HepG2 (cell line): Measurements from ENCODE around the gene C19orf85. TPM values are rescaled to one million over a fixed set of nuclear protein-coding genes. Genes with fewer than 3 reads are reported as not detected.

ENCODE experiments used
- ATAC-seq: fragments of 200-7000 bp; cut with Tn5 transposase; 3 replicates; pipeline ENCODE4 v1.9.1; 2020; ENCODE audit warnings: mild to moderate bottlenecking, moderate library complexity
- BruUV-seq: library from RNA; stranded (reverse); fragments of 400-500 nt; replicated peaks from 2 replicates; lab custom pipeline; 2021; lab: Mats Ljungman, UMichigan
- CTCF ChIA-PET: fragments of 300-600 bp; formaldehyde crosslinking; extraction: SDS; loops from one replicate; lab custom pipeline; 2021; ENCODE audit warnings: low total read pairs, inconsistent platforms, low intra/inter-chr PET ratio; lab: Yijun Ruan, JAX
- POLR2A ChIA-PET: fragments of 350-600 bp; sonication (Branson Sonifier 250); formaldehyde crosslinking; loops from one replicate; lab custom pipeline; 2020; ENCODE audit warnings: antibody characterized with exemption, inconsistent platforms; lab: Yijun Ruan, JAX
- DNase-seq: peaks from one replicate; pipeline ENCODE4 v3.0.0-alpha.2; 2015; ENCODE audit warnings: low spot score
- FAIRE-seq: peaks from 3 replicates; lab custom pipeline; 2011; peaks lifted over from hg19 to GRCh38; lab: Jason Lieb, UNC
- H2AFZ ChIP-seq: one replicate; pipeline ENCODE4 v1.6.1; 2011; ENCODE audit warnings: low read length, inconsistent platforms
- H3K27ac ChIP-seq: fragments of 300-600 bp; 3 replicates; pipeline ENCODE4 v1.8.0; 2011; ENCODE audit warnings: mixed run types, mild to moderate bottlenecking, mixed read lengths, low read length, inconsistent platforms; ENCODE audit not compliant: insufficient read depth; ENCODE audit errors: extremely low read length
- H3K27me3 ChIP-seq, 2 experiments: fragments of 200-600 bp in 1 of 2; 2 replicates in 1 of 2; 3 replicates in 1 of 2; pipeline versions ENCODE4 v1.6.0 to v1.8.0; 2011; ENCODE audit warnings: low read length in 2 of 2, mild to moderate bottlenecking in 2 of 2, moderate library complexity in 2 of 2, inconsistent platforms in 1 of 2; ENCODE audit not compliant: insufficient read depth in 2 of 2, control insufficient read depth in 1 of 2
- H3K36me3 ChIP-seq, 2 experiments: fragments of 200-600 bp in 1 of 2; replicated peaks in 1 of 2; 2 replicates in 1 of 2; 3 replicates in 1 of 2; pipeline versions ENCODE4 v1.5.1 to v1.8.0; 2011; ENCODE audit warnings: low read length in 2 of 2, inconsistent platforms in 1 of 2; ENCODE audit not compliant: insufficient read depth in 2 of 2, control insufficient read depth in 1 of 2
- H3K4me1 ChIP-seq: 2 replicates; pipeline ENCODE4 v1.5.1; 2012; ENCODE audit warnings: low read length, inconsistent platforms; ENCODE audit not compliant: insufficient read depth
- H3K4me2 ChIP-seq: 2 replicates; pipeline ENCODE4 v1.6.0; 2011; ENCODE audit warnings: low read depth, low read length, inconsistent platforms
- H3K4me3 ChIP-seq, 3 experiments: fragments of 200-600 bp in 1 of 3; sonication (generic), shearing (Covaris generic) in 1 of 3; replicated peaks in 1 of 3; 2 replicates each; pipeline ENCODE4 v1.5.1; 2011 to 2016; ENCODE audit warnings: low read length in 3 of 3, inconsistent platforms in 2 of 3, low read depth in 2 of 3, mild to moderate bottlenecking in 2 of 3, control low read depth in 1 of 3, mixed read lengths in 1 of 3; ENCODE audit not compliant: insufficient read depth in 1 of 3
- H3K79me2 ChIP-seq: one replicate; pipeline ENCODE4 v1.6.1; 2011; ENCODE audit warnings: low read length, inconsistent platforms; ENCODE audit not compliant: insufficient read depth
- H3K9ac ChIP-seq: 2 replicates; pipeline ENCODE4 v1.6.0; 2011; ENCODE audit warnings: mild to moderate bottlenecking, low read depth, low read length, inconsistent platforms; ENCODE audit not compliant: insufficient read depth
- H3K9me3 ChIP-seq: 2 replicates; pipeline ENCODE4 v1.5.1; 2012; ENCODE audit warnings: mild to moderate bottlenecking, low read length
- H4K20me1 ChIP-seq: 2 replicates; pipeline ENCODE4 v1.6.0; 2011; ENCODE audit warnings: inconsistent platforms, mild to moderate bottlenecking, low read length, moderate library complexity; ENCODE audit not compliant: insufficient read depth
- ATF5 ChIP-seq: sonication (generic); formaldehyde crosslinking; IDR thresholded peaks from 2 replicates; pipeline ENCODE4 v1.4.0; 2020; ENCODE audit warnings: mild to moderate bottlenecking, low read depth, missing genetic modification reagents
- ATF7-NPFF ChIP-seq: sonication (generic); formaldehyde crosslinking; IDR thresholded peaks from 2 replicates; pipeline ENCODE4 v1.8.1; 2023; ENCODE audit warnings: mild to moderate bottlenecking, low read depth, missing genetic modification reagents, moderate library complexity
- SMYD3 ChIP-seq: sonication (generic); formaldehyde crosslinking; IDR thresholded peaks from 2 replicates; pipeline ENCODE4 v1.8.1; 2023; ENCODE audit warnings: mild to moderate bottlenecking, missing genetic modification reagents
- TFAP4 ChIP-seq: sonication (generic); IDR thresholded peaks from 2 replicates; pipeline ENCODE4 v1.6.1; 2016; ENCODE audit warnings: low read depth, borderline replicate concordance
- ZNF251 ChIP-seq: sonication (generic); formaldehyde crosslinking; IDR thresholded peaks from 2 replicates; pipeline ENCODE4 v1.9.0; 2021; ENCODE audit warnings: mild to moderate bottlenecking, missing genetic modification reagents
- WGBS: methylation state at CpG from one replicate; pipeline ENCODE4 v1.1.6; 2017; ENCODE audit warnings: low lambda C conversion rate; 5-methylcytosine and 5-hydroxymethylcytosine counted together
- in situ Hi-C: cut with HindIII; loops from 2 replicates; pipeline ENCODE4 v1.10.0; 2017; ENCODE audit warnings: low pct_unique_long_range_greater_than_20kb; ENCODE audit not compliant: extremely low pct_ligation_motif_present
- intact Hi-C: fragments of 100-400 bp; cut with micrococcal nuclease; formaldehyde crosslinking; loops from one replicate; pipeline ENCODE4 v1.10.0; 2022; ENCODE audit not compliant: unreplicated experiment
- polyA plus RNA-seq, 8 experiments: library from polyadenylated mRNA; depleted of rRNA in 3 of 8; stranded (reverse) in 7 of 8; unstranded in 1 of 8; fragments of >200 nt; fragmentation: Illumina TruSeq in 4 of 8; extraction: Trizol in 4 of 8; gene quantifications; 2 replicates each; pipeline versions ENCODE4 v1.2.1 to v1.2.3, GENCODE V29; 2011 to 2016; ENCODE audit warnings: low read depth in 4 of 8, missing spikeins in 1 of 8, mixed read lengths in 1 of 8; ENCODE audit not compliant: insufficient read depth in 1 of 8
- total RNA-seq, 5 experiments: library from RNA; depleted of rRNA; stranded (reverse); fragments of >200 nt; fragmentation: Illumina TruSeq; extraction: Trizol; gene quantifications; 2 replicates each; pipeline ENCODE4 v1.2.3, GENCODE V29; 2016; ENCODE audit warnings: low read depth in 1 of 5
- TF ChIP-seq, protein P1 (sequence below): sonication (generic); formaldehyde crosslinking; IDR thresholded peaks from 2 replicates; pipeline ENCODE4 v1.4.0; 2020; ENCODE audit warnings: missing genetic modification reagents
- TF ChIP-seq, protein P2 (sequence below), 2 experiments: IDR thresholded peaks; 2 replicates each; pipeline ENCODE4 v1.6.1; 2011 to 2012; ENCODE audit warnings: low read length in 2 of 2, borderline replicate concordance in 1 of 2, low read depth in 1 of 2, mild to moderate bottlenecking in 1 of 2, moderate library complexity in 1 of 2
- TF ChIP-seq, protein P3 (sequence below): sonication (generic); formaldehyde crosslinking; IDR thresholded peaks from 2 replicates; pipeline ENCODE4 v1.4.0; 2020; ENCODE audit warnings: missing genetic modification reagents

The C19orf85 gene
- total and polyA plus RNA-seq, 2 of the 13 experiments (the other 11 are each of a cell fraction or from before 2014, with no cell fraction given), result not detected

GRCh38 chr19:55500368-55500952, 35.9 kb upstream of the C19orf85 start:
- TF ChIP-seq, protein P1, sequence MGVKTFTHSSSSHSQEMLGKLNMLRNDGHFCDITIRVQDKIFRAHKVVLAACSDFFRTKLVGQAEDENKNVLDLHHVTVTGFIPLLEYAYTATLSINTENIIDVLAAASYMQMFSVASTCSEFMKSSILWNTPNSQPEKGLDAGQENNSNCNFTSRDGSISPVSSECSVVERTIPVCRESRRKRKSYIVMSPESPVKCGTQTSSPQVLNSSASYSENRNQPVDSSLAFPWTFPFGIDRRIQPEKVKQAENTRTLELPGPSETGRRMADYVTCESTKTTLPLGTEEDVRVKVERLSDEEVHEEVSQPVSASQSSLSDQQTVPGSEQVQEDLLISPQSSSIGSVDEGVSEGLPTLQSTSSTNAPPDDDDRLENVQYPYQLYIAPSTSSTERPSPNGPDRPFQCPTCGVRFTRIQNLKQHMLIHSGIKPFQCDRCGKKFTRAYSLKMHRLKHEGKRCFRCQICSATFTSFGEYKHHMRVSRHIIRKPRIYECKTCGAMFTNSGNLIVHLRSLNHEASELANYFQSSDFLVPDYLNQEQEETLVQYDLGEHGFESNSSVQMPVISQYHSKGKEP (CRISPR knock-in tag), result no peak
- TF ChIP-seq, protein P2, sequence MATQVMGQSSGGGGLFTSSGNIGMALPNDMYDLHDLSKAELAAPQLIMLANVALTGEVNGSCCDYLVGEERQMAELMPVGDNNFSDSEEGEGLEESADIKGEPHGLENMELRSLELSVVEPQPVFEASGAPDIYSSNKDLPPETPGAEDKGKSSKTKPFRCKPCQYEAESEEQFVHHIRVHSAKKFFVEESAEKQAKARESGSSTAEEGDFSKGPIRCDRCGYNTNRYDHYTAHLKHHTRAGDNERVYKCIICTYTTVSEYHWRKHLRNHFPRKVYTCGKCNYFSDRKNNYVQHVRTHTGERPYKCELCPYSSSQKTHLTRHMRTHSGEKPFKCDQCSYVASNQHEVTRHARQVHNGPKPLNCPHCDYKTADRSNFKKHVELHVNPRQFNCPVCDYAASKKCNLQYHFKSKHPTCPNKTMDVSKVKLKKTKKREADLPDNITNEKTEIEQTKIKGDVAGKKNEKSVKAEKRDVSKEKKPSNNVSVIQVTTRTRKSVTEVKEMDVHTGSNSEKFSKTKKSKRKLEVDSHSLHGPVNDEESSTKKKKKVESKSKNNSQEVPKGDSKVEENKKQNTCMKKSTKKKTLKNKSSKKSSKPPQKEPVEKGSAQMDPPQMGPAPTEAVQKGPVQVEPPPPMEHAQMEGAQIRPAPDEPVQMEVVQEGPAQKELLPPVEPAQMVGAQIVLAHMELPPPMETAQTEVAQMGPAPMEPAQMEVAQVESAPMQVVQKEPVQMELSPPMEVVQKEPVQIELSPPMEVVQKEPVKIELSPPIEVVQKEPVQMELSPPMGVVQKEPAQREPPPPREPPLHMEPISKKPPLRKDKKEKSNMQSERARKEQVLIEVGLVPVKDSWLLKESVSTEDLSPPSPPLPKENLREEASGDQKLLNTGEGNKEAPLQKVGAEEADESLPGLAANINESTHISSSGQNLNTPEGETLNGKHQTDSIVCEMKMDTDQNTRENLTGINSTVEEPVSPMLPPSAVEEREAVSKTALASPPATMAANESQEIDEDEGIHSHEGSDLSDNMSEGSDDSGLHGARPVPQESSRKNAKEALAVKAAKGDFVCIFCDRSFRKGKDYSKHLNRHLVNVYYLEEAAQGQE (IDR thresholded peaks at IDR 0.05; ENCODE audit: borderline replicate concordance in 1 of 2, low read depth in 1 of 2, low read length in 2 of 2), result no peak
- TF ChIP-seq, protein P3, sequence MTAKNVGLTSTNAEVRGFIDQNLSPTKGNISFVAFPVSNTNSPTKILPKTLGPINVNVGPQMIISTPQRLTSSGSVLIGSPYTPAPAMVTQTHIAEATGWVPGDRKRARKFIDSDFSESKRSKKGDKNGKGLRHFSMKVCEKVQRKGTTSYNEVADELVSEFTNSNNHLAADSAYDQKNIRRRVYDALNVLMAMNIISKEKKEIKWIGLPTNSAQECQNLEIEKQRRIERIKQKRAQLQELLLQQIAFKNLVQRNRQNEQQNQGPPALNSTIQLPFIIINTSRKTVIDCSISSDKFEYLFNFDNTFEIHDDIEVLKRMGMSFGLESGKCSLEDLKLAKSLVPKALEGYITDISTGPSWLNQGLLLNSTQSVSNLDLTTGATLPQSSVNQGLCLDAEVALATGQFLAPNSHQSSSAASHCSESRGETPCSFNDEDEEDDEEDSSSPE (CRISPR knock-in tag), result no peak
- TF ChIP-seq ATF7-NPFF (CRISPR knock-in tag) (no peak), ZNF251 (CRISPR knock-in tag) (no peak), SMYD3 (CRISPR knock-in tag) (no peak), ATF5 (CRISPR knock-in tag) (no peak), TFAP4 (no peak)
- Histone ChIP-seq H3K27me3 (peaks cover 6 to 64% of the 10 kb centered on the region in 2 experiments), H3K79me2 (no peaks in the 10 kb centered on the region), H3K4me1 (peaks cover 11% of the 10 kb centered on the region; the same call in 1 of the 2 replicates), H3K36me3 (no peaks in the 10 kb centered on the region), H2AFZ (no peak overlapping the region), H3K9me3 (no peaks in the 10 kb centered on the region), H3K9ac (no peak overlapping the region), H3K4me2 (no peak overlapping the region), H4K20me1 (no peaks in the 10 kb centered on the region), H3K27ac (no peak overlapping the region), H3K4me3 (no peak overlapping the region)
- DNase-seq, result no peak
- WGBS, result 34% methylated on average over 18 of the region's 26 CpGs
- intact Hi-C loops (no loop called here), in situ Hi-C loops (no loop called here)
- ChIA-PET POLR2A (no interaction called here), CTCF (no interaction called here)
- no TSS peak for BruUV-seq
- no peak for ATAC-seq
- FAIRE-seq, result no peak
